GM21825 (cell line): ENCODE data around the gene SH3PXD2A.
"Not testable (repeated sequence)": the region's sequence is repeated elsewhere in the genome, so short reads cannot be mapped to it uniquely, and the experiment has no call there.

Source experiments
- ATAC-seq: cut with Tn5 transposase; IDR thresholded peaks from one replicate; pipeline ENCODE4 v1.9.1; 2021; ENCODE audit warnings: mild to moderate bottlenecking, moderate library complexity; ENCODE audit not compliant: unreplicated experiment

Gene SH3PXD2A

GRCh38 chr10:103613616-103614015 lies 241.8 kb downstream of the SH3PXD2A start:
- no peak for ATAC-seq

DNA sequence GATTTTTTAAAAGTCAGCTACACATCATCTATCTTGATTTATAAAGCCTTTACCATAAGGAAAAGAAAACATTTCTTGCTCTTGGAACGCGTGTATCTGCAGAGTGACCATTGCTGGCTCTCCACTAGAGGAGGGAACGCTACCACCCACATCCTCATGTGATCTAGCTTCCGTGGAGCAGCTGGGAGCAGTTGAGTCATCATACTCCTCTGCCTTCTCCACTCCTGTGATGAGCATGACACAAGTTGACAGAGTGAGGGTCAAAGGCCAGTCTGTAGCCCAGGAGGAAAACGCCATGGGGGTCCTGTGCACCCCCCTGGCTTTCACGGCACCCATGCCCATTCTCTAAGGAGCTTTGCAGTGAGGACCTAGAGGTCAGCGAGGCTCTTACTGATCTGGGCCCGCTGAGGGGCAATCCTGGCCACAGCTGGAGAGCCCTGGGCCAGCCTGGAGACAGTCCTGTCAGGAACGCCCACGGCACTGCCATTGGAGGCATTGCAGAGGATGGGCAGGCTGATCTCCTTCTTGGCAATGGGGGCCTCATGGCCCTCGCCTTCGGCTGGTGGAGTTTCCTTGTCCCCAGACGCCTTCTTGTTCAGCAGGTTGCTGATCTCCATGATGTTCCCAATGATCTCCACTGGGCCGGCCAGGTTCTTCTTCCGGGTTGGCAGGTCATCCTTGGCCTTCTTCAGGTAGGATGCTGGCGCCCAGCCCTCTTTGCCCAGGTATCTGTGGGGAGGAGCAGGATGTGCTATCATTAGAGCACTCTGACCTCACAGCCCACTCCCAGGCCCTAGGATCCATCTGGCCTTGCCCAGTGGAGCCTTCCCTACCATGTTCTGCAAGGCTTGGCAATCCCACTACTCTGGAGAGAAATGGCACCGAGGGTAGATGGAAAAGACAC lies 242.7 kb downstream of the SH3PXD2A start:
- no peak for ATAC-seq

GRCh38 chr10:103610921-103611511 lies 244.4 kb downstream of the SH3PXD2A start:
- no peak for ATAC-seq

DNA sequence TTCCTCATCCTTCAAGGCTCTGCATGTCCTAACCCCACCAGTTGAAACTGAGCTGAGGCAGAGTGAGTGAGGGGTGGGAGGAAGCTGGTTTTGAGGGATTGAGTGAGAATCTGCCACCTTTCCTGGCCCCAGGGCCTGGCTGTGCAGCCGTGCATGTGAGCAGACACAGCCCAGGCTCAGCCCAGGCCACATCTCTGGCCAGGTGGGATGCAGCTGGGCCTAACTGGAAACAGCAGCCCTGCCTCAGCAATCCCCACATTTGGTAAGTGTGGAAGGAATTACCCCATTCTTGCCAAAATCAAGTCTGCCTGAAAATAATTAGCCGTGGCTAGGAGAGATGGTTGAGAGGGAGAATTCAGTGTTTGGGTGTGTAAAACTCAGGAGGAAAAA lies 245.3 kb downstream of the SH3PXD2A start:
- ATAC-seq = no peak

DNA sequence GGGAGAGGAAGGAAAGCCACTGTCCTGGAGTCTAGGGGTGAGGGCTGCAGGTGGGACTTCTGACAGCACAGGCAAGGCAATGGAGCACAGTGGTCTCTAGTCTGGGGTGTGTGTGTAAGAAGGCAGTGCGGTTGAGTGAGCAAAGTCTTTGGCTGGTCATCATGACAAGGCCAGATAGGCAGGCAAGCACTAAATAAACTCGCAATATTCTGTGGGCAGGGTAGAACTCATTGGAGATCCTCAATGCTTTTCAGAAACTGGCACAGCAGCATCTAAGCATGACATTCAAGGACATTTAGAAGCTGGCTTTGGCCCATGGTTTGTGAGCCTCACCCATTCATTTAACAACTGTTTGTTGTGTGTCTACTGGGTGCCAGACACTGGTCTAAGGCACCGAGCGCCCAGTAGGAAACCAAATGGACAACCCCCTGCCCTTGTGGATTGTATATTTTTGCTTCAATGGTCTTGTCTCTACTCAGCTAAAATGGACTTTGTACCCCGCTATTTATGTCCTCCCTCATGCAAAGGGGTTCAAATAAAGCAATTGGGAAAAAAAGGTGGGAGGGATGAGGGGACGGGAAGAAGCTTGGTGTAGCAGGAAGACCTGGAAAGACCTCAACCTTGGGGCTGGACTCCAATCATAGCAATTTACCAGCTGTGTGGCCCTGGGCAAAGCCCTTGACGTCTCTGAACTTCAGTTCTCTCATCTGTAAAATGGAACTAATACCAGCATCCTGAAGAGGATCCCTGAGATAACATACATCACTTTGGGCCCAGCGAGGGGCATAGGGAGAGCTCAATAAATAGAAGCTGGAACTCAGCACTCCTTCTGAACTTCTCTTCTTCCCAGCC lies 245.9 kb downstream of the SH3PXD2A start:
- ATAC-seq = no peak

DNA sequence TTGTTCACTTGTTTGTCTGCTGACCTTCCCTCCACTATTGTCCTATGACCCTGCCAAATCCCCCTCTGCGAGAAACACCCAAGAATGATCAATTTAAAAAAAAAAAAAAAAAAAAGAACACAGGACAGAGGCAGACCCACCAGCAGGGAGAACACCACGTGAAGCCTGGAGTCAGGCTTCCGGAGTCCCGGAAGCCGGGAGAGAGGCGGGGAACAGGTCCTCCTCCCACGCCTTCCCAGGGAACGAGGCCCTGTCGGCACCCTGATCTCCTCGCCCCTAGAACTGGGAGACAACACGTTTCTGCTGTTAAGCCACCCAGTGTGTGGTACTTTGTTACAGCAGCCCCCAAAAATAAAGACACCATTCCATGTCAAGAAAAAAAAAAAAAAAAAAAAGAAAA lies 247.3 kb downstream of the SH3PXD2A start:
- not testable (repeated sequence) for ATAC-seq

GRCh38 chr10:103607051-103607450 lies 248.3 kb downstream of the SH3PXD2A start:
- not testable (repeated sequence) for ATAC-seq

DNA sequence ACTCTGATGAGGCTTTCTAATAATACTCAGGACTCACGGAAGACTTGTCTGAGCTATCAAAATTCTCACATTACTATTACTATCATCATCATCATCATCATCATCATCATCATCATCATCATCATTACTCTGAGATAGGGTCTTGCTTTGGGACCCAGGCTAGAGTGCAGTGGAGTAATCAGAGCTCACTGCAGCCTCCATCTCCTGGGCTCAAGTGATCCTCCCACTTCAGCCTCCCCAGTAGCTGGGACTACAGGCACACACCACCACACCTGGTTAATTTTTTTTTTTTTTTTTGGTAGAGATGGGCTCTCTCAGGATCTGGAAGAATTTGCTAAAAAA lies 249.3 kb downstream of the SH3PXD2A start:
- ATAC-seq = not testable (repeated sequence)

- ATAC-seq = no peak
Observed at GRCh38 chr10:103605359-103606096, 249.8 kb downstream of the SH3PXD2A start.

DNA sequence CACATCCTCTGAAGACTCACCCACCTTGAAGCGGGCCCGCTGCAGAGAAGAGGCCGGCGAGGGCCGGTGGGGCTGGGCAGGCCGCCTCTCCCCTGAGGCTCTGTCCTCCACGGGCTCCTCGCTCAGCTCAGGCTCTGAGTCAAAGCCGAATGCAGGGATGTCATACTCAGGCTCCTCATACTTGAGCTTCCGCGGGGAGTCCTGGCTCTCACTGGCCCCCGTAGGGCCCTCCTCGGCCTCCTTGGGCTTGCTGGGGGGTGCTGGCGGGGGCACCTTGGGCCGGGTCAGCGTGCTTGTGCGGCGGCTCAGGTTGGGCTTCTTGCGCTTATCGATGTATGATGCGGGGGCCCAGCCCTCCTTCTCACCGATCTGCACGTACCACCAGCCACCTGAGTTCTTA lies 252.0 kb downstream of the SH3PXD2A start:
- ATAC-seq = no peak

DNA sequence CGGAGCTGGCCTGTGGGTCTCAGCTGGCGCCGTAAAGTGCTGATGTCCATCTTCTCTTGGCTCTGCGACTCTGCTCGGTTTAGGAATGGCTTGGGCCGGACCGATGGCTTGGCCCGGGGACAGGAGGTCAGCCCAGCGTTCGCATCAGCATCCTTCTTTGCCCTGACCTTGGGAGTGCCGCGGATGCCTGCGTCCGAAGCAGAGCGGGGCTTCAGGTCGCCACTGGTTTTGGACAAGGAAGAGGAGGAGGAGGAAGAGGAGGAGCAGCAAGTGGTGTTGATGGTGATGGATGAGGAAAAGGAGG lies 252.6 kb downstream of the SH3PXD2A start:
- no peak for ATAC-seq

GRCh38 chr10:103602028-103602851 lies 253.1 kb downstream of the SH3PXD2A start:
- ATAC-seq = no peak

GRCh38 chr10:103600956-103601569 lies 254.3 kb downstream of the SH3PXD2A start:
- no peak for ATAC-seq

GRCh38 chr10:103600325-103600724 lies 255.1 kb downstream of the SH3PXD2A start:
- no peak for ATAC-seq

DNA sequence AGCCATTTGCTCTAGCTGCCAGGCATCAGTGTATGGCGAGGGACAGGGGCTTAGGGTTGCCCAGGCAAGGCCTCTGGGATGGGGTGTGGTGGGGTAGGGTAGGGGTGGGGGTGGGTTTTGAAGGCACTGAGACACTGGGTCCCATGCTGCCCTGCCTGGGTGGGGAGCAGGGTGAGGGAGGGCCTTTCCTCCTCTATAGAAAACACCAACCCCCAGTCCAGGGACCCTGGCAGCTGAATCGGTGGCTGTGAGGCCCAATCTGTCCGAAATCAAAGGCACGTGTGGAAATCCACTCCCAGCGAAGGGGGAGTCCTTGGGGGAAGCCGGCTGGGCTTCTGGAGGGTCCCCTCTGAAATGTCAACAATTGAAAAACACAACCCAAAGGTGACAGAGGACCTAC lies 255.5 kb downstream of the SH3PXD2A start:
- no peak for ATAC-seq

DNA sequence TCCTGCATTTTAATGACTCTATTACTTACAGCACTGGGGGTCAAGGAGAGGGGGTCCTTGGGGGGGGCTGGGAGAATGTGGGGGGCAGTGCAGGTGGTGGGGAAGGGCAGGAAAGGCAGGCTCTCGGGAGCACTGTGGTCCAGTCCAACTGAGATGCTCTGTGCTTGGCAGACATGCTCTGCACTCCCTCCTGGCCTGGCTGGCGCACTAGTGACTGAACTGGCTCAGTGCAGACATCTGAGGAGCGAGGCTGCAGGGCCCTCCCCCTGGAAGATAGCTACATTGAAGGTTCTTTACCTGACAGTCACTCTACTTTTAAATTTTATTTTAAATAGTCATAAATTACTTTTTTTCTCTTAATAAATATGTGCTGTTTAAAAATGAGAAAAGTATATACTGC lies 256.2 kb downstream of the SH3PXD2A start:
- ATAC-seq = no peak

DNA sequence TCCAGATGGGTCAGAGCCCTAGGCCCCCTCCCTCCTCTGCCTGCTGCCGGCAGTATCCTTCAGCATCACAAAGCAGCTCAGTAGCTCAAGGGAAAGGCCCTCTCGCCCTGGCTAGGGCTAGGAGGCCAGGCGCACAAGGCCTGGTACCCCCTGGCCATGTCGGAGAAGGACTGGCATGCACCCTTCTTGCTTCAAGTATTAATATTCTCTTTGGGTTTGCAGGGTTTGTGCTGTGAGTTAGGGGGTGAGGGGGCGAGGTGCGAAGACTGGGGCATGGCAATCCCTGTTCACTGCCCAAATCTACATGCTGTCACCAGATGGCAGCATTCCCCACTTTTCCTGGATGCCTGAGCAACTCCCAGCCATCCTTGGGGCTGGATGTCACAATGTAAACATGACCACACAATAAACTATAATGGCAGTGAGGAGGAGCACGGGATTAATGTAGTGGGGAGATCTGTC lies 256.7 kb downstream of the SH3PXD2A start:
- no peak for ATAC-seq

DNA sequence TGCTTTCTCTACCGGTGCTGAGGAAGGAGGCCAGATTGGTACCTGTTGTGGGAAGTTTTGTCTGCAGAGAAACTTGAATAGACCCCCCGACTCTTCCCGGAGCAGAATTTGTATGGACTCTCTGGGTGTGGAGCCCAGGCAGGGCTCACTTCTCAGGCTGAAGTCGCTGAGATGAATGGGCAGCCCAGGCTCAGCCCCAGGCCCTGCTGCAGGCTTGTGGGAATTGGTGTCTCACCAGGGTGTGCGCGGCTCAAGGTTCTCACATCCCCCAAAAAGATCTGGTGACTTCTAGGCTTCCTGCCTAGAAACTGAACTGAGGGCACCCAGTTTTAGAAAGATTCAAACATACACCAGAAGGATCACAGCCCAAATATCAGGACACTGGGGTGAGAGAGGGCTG lies 258.4 kb downstream of the SH3PXD2A start:
- no peak for ATAC-seq

DNA sequence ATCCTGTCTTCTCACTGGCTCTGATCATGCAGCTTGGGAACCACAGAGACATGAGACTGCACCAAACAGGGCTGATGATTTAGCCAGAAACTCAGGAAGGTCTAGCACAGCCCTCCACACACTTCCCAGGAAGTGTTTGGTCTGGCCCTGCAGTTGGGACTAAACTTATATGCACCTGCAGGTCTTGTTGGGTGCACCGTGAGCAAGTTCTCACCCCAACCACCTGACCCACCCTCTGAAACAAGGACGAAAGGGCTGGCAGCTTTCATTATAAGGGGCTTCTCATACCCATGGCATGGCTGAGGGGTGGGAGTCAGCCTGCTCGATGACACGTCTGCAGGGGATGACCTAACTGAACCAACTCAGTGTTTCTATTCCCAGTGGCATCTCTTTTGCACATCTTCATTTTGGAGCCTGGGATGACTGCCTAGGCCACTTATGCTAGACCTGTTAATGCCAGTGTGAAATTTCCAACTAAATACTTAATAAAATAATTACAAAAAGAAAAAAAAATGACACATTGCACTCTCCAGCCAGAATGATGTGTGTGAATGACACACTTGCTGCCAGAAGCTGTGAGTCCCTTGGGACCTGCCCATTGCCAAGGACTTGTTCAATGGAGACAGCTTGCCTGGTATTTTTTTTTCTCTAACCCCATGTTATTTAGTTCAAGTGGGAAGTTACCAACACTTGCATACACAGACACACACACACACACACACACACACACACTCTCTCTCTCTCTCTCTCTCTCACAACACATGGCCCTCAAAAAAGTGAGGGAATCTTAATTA lies 259.2 kb downstream of the SH3PXD2A start:
- ATAC-seq = no peak
